GM12891 (cell line): ENCODE measurements around the gene FAM161B.

Source experiments
- POLR2A ChIP-seq: IDR thresholded peaks from 2 replicates; pipeline ENCODE4 v1.6.1; 2011; ENCODE audit warnings: low read depth, low read length, control low read depth
- POLR2AphosphoS5 ChIP-seq: IDR thresholded peaks from 2 replicates; pipeline ENCODE4 v1.6.1; 2011; ENCODE audit warnings: low read depth, low read length, control low read depth
- TAF1 ChIP-seq: IDR thresholded peaks from 2 replicates; pipeline ENCODE4 v1.6.1; 2011; ENCODE audit warnings: low read depth, low read length, control low read depth

DNA sequence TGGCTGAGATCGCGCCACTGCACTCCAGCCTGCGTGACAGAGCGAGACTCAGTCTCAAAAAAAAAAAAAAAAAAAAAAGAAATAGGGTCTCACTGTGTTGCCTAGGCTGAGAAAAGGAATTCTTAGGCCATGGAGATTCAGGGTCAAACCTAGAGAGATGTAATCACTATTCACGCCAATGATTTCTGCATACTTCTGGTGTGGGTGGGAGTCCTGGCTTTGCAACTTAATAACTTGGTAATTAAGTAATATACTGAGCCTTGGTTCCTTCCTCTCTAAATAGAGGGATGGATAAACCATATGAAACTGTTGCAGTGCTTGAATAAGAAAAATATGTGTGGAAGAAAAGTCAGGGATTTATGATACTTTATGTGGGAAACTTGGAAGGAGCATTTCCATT is 60.5 kb downstream of the FAM161B start:
- no peak for TF ChIP-seq POLR2AphosphoS5
- no peak for TF ChIP-seq POLR2A
- no peak for TF ChIP-seq TAF1
